Keratinocyte (primary cell): Measurements from ENCODE around the gene SPIN2A.

Experiments used
- CTCF ChIP-seq, 3 experiments: IDR thresholded peaks in 1 of 3; conservative IDR thresholded peaks in 1 of 3; optimal IDR thresholded peaks in 1 of 3; 2 replicates in 2 of 3; 3 replicates in 1 of 3; pipeline versions ENCODE3 to v1.5.1; 2011; ENCODE audit warnings: low read length in 3 of 3, mild to moderate bottlenecking in 3 of 3, moderate library complexity in 2 of 3, control low read depth in 1 of 3, inconsistent platforms in 1 of 3; ENCODE audit not compliant: insufficient read depth in 2 of 3; ENCODE audit errors: extremely low read depth in 1 of 3
- EZH2 ChIP-seq: IDR thresholded peaks from one replicate; pipeline ENCODE4 v1.6.1; 2012; ENCODE audit warnings: inconsistent platforms, mild to moderate bottlenecking, low read length, moderate library complexity

DNA sequence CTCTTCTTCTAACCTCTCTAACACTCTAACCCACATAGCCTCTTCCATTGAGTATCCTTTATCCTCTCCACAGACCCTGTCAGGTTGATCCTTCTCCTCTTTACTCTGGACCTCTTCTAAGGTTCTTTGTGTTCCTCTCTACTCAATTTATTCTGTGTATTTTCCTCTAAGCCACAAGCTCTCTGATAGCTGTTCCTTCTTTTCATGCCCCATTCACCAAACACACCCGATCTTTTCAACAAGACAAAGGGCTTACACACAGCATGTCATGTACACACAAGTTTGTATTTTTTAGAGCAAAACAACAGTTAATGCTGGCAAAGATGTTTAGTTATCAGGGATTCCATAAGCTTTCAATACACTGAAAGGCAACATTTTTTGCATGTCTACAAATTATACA is 17.8 kb downstream of the SPIN2A start:
- TF ChIP-seq CTCF (optimal IDR thresholded peaks at IDR 0.05 in 1 of 3, IDR thresholded peaks at IDR 0.05 in 1 of 3, conservative IDR thresholded peaks at IDR 0.05 in 1 of 3; ENCODE audit: extremely low read depth in 1 of 3, insufficient read depth in 2 of 3, low read length in 3 of 3) (no peak), EZH2 (no peak)
